ENCODE data around the gene KLHDC8A. TPM values are rescaled to one million over a fixed set of nuclear protein-coding genes. Genes with fewer than 3 reads are reported as not detected.

Gene KLHDC8A
- polyA plus RNA-seq, 1 donor (not counting 4 experiments of a cell fraction or from before 2014, with no cell fraction given): not detected

DNA sequence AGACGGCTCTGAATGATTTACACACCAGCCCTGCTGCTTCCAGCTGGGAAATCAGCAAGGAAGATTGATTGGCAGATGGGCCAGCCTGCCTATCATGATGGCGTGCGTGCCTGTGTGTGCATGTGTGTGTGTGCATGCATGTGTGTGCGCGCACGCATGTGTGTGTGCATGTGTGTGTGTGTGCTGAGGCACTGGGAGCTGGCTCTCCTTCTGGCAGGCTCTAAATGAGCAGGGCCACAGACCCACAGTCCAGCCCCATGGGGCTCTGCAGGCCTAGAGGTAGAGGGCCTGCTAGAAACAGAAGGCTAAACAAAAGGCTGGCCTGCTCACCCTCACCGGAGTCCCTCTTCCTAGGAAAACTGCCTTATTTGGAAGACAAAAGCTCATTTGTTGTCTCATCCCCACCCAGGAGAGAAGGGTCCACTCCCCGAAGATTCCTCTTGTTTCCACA, 6.0 kb downstream of the KLHDC8A start:
- Histone ChIP-seq H3K9ac (ENCODE audit: control insufficient read depth, extremely low read depth, insufficient read depth, low read length) (no peak overlapping the region), H2AFZ (ENCODE audit: control insufficient read depth, low read length) (no peak overlapping the region), H3K36me3 (ENCODE audit: control insufficient read depth in 2 of 2, extremely low read depth in 1 of 2, insufficient read depth in 2 of 2, low read length in 2 of 2) (no peaks in the 10 kb centered on the region), H3K4me1 (ENCODE audit: control insufficient read depth, extremely low read depth, insufficient read depth, low read length) (no peaks in the 10 kb centered on the region), H3K4me2 (ENCODE audit: control insufficient read depth, extremely low read depth, insufficient read depth, low read depth, low read length) (no peak overlapping the region), H3K27ac (ENCODE audit: control insufficient read depth, insufficient read depth, low read length) (no peak overlapping the region), H3K79me2 (ENCODE audit: control insufficient read depth, insufficient read depth, low read length) (no peaks in the 10 kb centered on the region), H4K20me1 (ENCODE audit: control insufficient read depth, extremely low read depth, insufficient read depth, low read length) (no peaks in the 10 kb centered on the region), H3K4me3 (ENCODE audit: control insufficient read depth in 2 of 3, extremely low read depth in 1 of 3, insufficient read depth in 2 of 3, low read depth in 1 of 3, low read length in 3 of 3) (no peak overlapping the region), H3K9me3 (ENCODE audit: control insufficient read depth, low read depth, low read length) (no peaks in the 10 kb centered on the region), H3K9me1 (ENCODE audit: control insufficient read depth, extremely low read depth, insufficient read depth, low read length) (no peaks in the 10 kb centered on the region), H3K27me3 (ENCODE audit: control insufficient read depth, extremely low read depth, insufficient read depth, low read length) (peaks cover 20% of the 10 kb centered on the region)
- dilution Hi-C loops (cut with MboI; ENCODE audit: extremely low pct_ligation_motif_present, low sequenced_read_pairs): no loop called here
- TF ChIP-seq, protein P1, sequence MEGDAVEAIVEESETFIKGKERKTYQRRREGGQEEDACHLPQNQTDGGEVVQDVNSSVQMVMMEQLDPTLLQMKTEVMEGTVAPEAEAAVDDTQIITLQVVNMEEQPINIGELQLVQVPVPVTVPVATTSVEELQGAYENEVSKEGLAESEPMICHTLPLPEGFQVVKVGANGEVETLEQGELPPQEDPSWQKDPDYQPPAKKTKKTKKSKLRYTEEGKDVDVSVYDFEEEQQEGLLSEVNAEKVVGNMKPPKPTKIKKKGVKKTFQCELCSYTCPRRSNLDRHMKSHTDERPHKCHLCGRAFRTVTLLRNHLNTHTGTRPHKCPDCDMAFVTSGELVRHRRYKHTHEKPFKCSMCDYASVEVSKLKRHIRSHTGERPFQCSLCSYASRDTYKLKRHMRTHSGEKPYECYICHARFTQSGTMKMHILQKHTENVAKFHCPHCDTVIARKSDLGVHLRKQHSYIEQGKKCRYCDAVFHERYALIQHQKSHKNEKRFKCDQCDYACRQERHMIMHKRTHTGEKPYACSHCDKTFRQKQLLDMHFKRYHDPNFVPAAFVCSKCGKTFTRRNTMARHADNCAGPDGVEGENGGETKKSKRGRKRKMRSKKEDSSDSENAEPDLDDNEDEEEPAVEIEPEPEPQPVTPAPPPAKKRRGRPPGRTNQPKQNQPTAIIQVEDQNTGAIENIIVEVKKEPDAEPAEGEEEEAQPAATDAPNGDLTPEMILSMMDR (optimal IDR thresholded peaks at IDR 0.05 in 1 of 3, IDR thresholded peaks at IDR 0.05 in 1 of 3, conservative IDR thresholded peaks at IDR 0.05 in 1 of 3; ENCODE audit: extremely low read depth in 1 of 3, insufficient read depth in 2 of 3, low read length in 3 of 3): no peak
- TF ChIP-seq EZH2 (IDR thresholded peaks at IDR 0.05; ENCODE audit: low read length): no peak
- no peak for FAIRE-seq
- no peak for DNase-seq (ENCODE audit: low read depth, low spot score)

DNA sequence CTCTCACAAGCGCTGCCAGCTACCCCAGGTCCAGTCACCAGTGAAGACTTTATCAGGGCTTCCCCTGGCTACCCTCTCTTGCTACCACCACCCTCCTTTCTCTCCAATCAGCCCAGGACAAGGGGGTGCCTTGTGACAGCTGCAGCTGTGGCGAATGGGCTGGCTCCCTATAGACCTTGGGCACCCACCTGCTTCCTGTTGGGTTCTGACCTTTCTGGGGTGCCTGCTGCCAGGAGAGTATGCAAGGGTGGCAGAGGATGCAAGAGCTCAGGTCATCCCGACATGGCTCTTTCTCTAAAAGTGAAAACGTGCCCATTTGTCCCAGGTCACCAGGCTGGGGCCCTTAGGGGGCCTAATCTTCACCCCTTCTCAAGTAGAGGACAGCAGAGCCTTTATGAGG, 6.6 kb downstream of the KLHDC8A start:
- Histone ChIP-seq H3K9me1 (ENCODE audit: control insufficient read depth, extremely low read depth, insufficient read depth, low read length) (no peaks in the 10 kb centered on the region), H3K4me3 (ENCODE audit: control insufficient read depth in 2 of 3, extremely low read depth in 1 of 3, insufficient read depth in 2 of 3, low read depth in 1 of 3, low read length in 3 of 3) (no peak overlapping the region), H3K9ac (ENCODE audit: control insufficient read depth, extremely low read depth, insufficient read depth, low read length) (no peak overlapping the region), H3K4me2 (ENCODE audit: control insufficient read depth, extremely low read depth, insufficient read depth, low read depth, low read length) (no peak overlapping the region), H3K27ac (ENCODE audit: control insufficient read depth, insufficient read depth, low read length) (no peak overlapping the region), H3K36me3 (ENCODE audit: control insufficient read depth in 2 of 2, extremely low read depth in 1 of 2, insufficient read depth in 2 of 2, low read length in 2 of 2) (no peaks in the 10 kb centered on the region), H3K79me2 (ENCODE audit: control insufficient read depth, insufficient read depth, low read length) (no peaks in the 10 kb centered on the region), H3K27me3 (ENCODE audit: control insufficient read depth, extremely low read depth, insufficient read depth, low read length) (peaks cover 20% of the 10 kb centered on the region), H3K4me1 (ENCODE audit: control insufficient read depth, extremely low read depth, insufficient read depth, low read length) (no peaks in the 10 kb centered on the region), H4K20me1 (ENCODE audit: control insufficient read depth, extremely low read depth, insufficient read depth, low read length) (no peaks in the 10 kb centered on the region), H3K9me3 (ENCODE audit: control insufficient read depth, low read depth, low read length) (no peaks in the 10 kb centered on the region), H2AFZ (ENCODE audit: control insufficient read depth, low read length) (no peak overlapping the region)
- no peak for FAIRE-seq
- dilution Hi-C loops (cut with MboI; ENCODE audit: extremely low pct_ligation_motif_present, low sequenced_read_pairs): no loop called here
- DNase-seq (ENCODE audit: low read depth, low spot score): no peak
- TF ChIP-seq, protein P1 (optimal IDR thresholded peaks at IDR 0.05 in 1 of 3, IDR thresholded peaks at IDR 0.05 in 1 of 3, conservative IDR thresholded peaks at IDR 0.05 in 1 of 3; ENCODE audit: extremely low read depth in 1 of 3, insufficient read depth in 2 of 3, low read length in 3 of 3): no peak
- no peak for TF ChIP-seq EZH2 (IDR thresholded peaks at IDR 0.05; ENCODE audit: low read length)

Measured in keratinocyte (primary cell).